Measurements from ENCODE around the gene ASPSCR1. TPM values are rescaled to one million over a fixed set of nuclear protein-coding genes. Genes with fewer than 3 reads are reported as not detected.

The ASPSCR1 gene
- total RNA-seq (2021), result 60.4 to 71.9 TPM (median 67.8 TPM) in 3 replicates
- percentile 53 among the genes with signal in this experiment for Bru-seq, nascent RNA
- long read RNA-seq, experiment 1, full-length matches to known transcripts, result 114 of 243 reads
- long read RNA-seq, experiment 1, partial matches to known transcripts, result 29 of 243 reads
- long read RNA-seq, experiment 1, other reads (novel, unspliced or antisense), result 100 of 243 reads
- long read RNA-seq, experiment 2, full-length matches to known transcripts, result 8 of 45 reads
- long read RNA-seq, experiment 2, partial matches to known transcripts, result 21 of 45 reads
- long read RNA-seq, experiment 2, other reads (novel, unspliced or antisense), result 16 of 45 reads
- long read RNA-seq, experiment 3, transcript ASPSCR1-202 (16 exons, 1,843 nt), result major isoform, 29 of 53 reads
- long read RNA-seq, experiment 3, partial matches to known transcripts, result 2 of 53 reads
- long read RNA-seq, experiment 3, other reads (novel, unspliced or antisense), result 22 of 53 reads

GRCh38 chr17:81977211-81977808 lies at the start of gene ASPSCR1:
Gene ASPSCR1 (plus strand): TSS chr17:81977629. CDS start chr17:81977647, 18 bp downstream.
- peak; percentile 81 for ATAC-seq
- Mint-ChIP-seq H3K4me1 (peaks cover 6% of the 10 kb centered on the region; the same call in 1 of the 2 replicates), H3K9me3 (peaks cover 17% of the 10 kb centered on the region), H3K36me3 (peaks cover 12% of the 10 kb centered on the region), H3K27me3 (ENCODE audit: low read depth) (peaks cover 44% of the 10 kb centered on the region), H3K4me3 (peak within 1 kb of the TSS; percentile 88), H3K27ac (no peak within 1 kb of the TSS)
- POLR2A ChIA-PET, result interaction anchor here (1.2 to 1.4 kb wide), 3 partner anchors 9 to 60 kb away, joined by 4 to 7 read pairs (median 4); partner anchors contain the start of gene DCXR
- DNase-seq (ENCODE audit: low spot score), result peak; percentile 88
- CTCF ChIA-PET, result interaction anchor here (0.6 to 1.6 kb wide), 6 partner anchors 17 to 60 kb away, joined by 3 to 8 read pairs (median 4); partner anchors contain the start of genes DCXR, MAFG and NOTUM
- TF ChIP-seq ZNF423 (CRISPR knock-in tag; IDR thresholded peaks at IDR 0.05), result no peak
- TF ChIP-seq NFE2L1 (CRISPR knock-in tag; IDR thresholded peaks at IDR 0.05), result no peak
- TF ChIP-seq SP1 (CRISPR knock-in tag; conservative IDR thresholded peaks at IDR 0.05), result peak; percentile 99
- TF ChIP-seq ZBTB21 (CRISPR knock-in tag; IDR thresholded peaks at IDR 0.05; ENCODE audit: borderline replicate concordance), result 0 out of 2 replicates have a peak, but pooled peaks have one; percentile 26
- TF ChIP-seq ELF4 (CRISPR knock-in tag; IDR thresholded peaks at IDR 0.05; ENCODE audit: low read depth), result peak; percentile 54; the same call in 1 of the 2 replicates
- 0 out of 2 replicates have a peak, but pooled peaks have one; percentile 45 for TF ChIP-seq KAT7 (CRISPR knock-in tag; IDR thresholded peaks at IDR 0.05; ENCODE audit: borderline replicate concordance)
- TF ChIP-seq FOXK1 (CRISPR knock-in tag; IDR thresholded peaks at IDR 0.05), result peak; percentile 94
- TF ChIP-seq USF1 (CRISPR knock-in tag; IDR thresholded peaks at IDR 0.05), result peak; percentile 96
- peak; percentile 98 for TF ChIP-seq USF2 (CRISPR knock-in tag; IDR thresholded peaks at IDR 0.05)
- peak; percentile 71; the same call in 1 of the 2 replicates for TF ChIP-seq FOXP1 (CRISPR knock-in tag; IDR thresholded peaks at IDR 0.05; ENCODE audit: borderline replicate concordance)
- TF ChIP-seq GABPB1 (CRISPR knock-in tag; IDR thresholded peaks at IDR 0.05), result peak; percentile 64
- no peak for TF ChIP-seq E2F1 (CRISPR knock-in tag; IDR thresholded peaks at IDR 0.05)
- TF ChIP-seq FOXP4 (CRISPR knock-in tag; IDR thresholded peaks at IDR 0.05), result peak; percentile 69; the same call in 1 of the 2 replicates
- peak; percentile 78 for TF ChIP-seq CREM (CRISPR knock-in tag; IDR thresholded peaks at IDR 0.05)
- no peak for TF ChIP-seq JUN (CRISPR knock-in tag; IDR thresholded peaks at IDR 0.05)
- TF ChIP-seq MAX (CRISPR knock-in tag; IDR thresholded peaks at IDR 0.05), result peak; percentile 88
- TF ChIP-seq E2F5 (CRISPR knock-in tag; IDR thresholded peaks at IDR 0.05), result peak; percentile 52; the same call in 1 of the 2 replicates
